Stimulated activated CD8-positive, alpha-beta memory T cell treated with anti-CD3 and anti-CD28 coated beads, Interleukin-4, amount 100 ng/mL, for 1 hour (primary cell): ENCODE data around the gene ACTRT2.

ENCODE experiments used
- DNase-seq, 2 donors: peaks; one replicate each; pipeline ENCODE4 v3.0.0-alpha.2; 2020; ENCODE audit warnings: low read depth in 2 of 2, low spot score in 1 of 2

ACTRT2 gene

GRCh38 chr1:3052501-3052900 lies 31.2 kb downstream of the ACTRT2 start:
- no peak for DNase-seq

- DNase-seq: no peak
Observed at GRCh38 chr1:3053366-3053980, 32.2 kb downstream of the ACTRT2 start.

GRCh38 chr1:3053986-3054385 lies 32.7 kb downstream of the ACTRT2 start:
- DNase-seq: no peak

GRCh38 chr1:3054474-3054873 lies 33.2 kb downstream of the ACTRT2 start:
- no peak for DNase-seq

- no peak for DNase-seq
Observed at GRCh38 chr1:3055051-3055450, 33.8 kb downstream of the ACTRT2 start.

GRCh38 chr1:3056641-3057040 lies 35.4 kb downstream of the ACTRT2 start:
- DNase-seq: no peak

GRCh38 chr1:3058263-3059030 lies 37.2 kb downstream of the ACTRT2 start:
- no peak for DNase-seq

GRCh38 chr1:3060127-3060526 lies 38.9 kb downstream of the ACTRT2 start:
- DNase-seq: no peak

- no peak for DNase-seq
Observed at GRCh38 chr1:3060601-3061551, 39.6 kb downstream of the ACTRT2 start.

GRCh38 chr1:3061566-3061965 lies 40.3 kb downstream of the ACTRT2 start:
- no peak for DNase-seq

GRCh38 chr1:3061981-3062615 lies 40.8 kb downstream of the ACTRT2 start:
- no peak for DNase-seq

- DNase-seq: no peak
Observed at GRCh38 chr1:3062616-3063378, 41.5 kb downstream of the ACTRT2 start.

GRCh38 chr1:3063379-3064295 lies 42.4 kb downstream of the ACTRT2 start:
- DNase-seq: no peak

GRCh38 chr1:3064296-3064850 lies 43.1 kb downstream of the ACTRT2 start:
- DNase-seq: no peak

- no peak for DNase-seq
Observed at GRCh38 chr1:3064901-3065300, 43.6 kb downstream of the ACTRT2 start.

GRCh38 chr1:3065396-3065795 lies 44.1 kb downstream of the ACTRT2 start:
- DNase-seq: no peak

GRCh38 chr1:3065797-3066196 lies 44.5 kb downstream of the ACTRT2 start:
- no peak for DNase-seq

GRCh38 chr1:3066250-3066711 lies 45.0 kb downstream of the ACTRT2 start:
- no peak for DNase-seq

- DNase-seq: no peak
Observed at GRCh38 chr1:3066826-3067225, 45.6 kb downstream of the ACTRT2 start.
